Measurements from ENCODE around the gene GAREM1. TPM values are rescaled to one million over a fixed set of nuclear protein-coding genes. Genes with fewer than 3 reads are reported as not detected.

GAREM1 gene
- total RNA-seq, 3 donors from 2014 or later: 7.8 to 13.4 (median 12.0) TPM

DNA sequence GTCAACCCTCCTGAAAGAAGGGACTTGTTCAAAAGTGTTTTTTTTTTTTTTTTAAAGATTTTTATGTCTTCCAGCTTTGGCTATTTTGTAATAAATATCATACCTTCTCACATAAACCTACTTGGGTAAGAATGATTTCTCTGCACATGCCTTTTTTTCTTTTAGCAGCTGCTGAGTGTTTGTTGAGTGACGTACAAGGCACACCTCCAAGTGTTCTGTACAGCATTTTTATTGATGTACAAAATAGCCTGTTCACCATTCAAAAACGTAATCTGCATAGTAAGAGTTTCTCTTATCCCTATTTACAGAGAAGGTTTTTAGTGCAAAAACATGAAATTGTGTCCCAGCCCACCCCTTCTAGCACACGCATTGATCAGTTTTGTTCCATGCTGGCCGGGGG is 203.2 kb downstream of the GAREM1 start:
- intact Hi-C loops (cut with DNase I; ENCODE audit: low total_unique reads): no loop called here
- H3K4me3 ChIP-seq: no peak overlapping the region
- H3K36me3 ChIP-seq: no peaks in the 10 kb centered on the region
- H3K4me1 ChIP-seq: no peaks in the 10 kb centered on the region
- no peaks in the 10 kb centered on the region for H3K9me3 ChIP-seq
- TF ChIP-seq POLR2A (IDR thresholded peaks at IDR 0.05) (no peak), POLR2AphosphoS5 (IDR thresholded peaks at IDR 0.05) (no peak)
- TF ChIP-seq, protein P1, sequence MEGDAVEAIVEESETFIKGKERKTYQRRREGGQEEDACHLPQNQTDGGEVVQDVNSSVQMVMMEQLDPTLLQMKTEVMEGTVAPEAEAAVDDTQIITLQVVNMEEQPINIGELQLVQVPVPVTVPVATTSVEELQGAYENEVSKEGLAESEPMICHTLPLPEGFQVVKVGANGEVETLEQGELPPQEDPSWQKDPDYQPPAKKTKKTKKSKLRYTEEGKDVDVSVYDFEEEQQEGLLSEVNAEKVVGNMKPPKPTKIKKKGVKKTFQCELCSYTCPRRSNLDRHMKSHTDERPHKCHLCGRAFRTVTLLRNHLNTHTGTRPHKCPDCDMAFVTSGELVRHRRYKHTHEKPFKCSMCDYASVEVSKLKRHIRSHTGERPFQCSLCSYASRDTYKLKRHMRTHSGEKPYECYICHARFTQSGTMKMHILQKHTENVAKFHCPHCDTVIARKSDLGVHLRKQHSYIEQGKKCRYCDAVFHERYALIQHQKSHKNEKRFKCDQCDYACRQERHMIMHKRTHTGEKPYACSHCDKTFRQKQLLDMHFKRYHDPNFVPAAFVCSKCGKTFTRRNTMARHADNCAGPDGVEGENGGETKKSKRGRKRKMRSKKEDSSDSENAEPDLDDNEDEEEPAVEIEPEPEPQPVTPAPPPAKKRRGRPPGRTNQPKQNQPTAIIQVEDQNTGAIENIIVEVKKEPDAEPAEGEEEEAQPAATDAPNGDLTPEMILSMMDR (IDR thresholded peaks at IDR 0.05): no peak
- DNase-seq (ENCODE audit: low spot score in 2 of 2): no peak
- H3K27me3 ChIP-seq: no peaks in the 10 kb centered on the region
- no peak overlapping the region for H3K27ac ChIP-seq

DNA sequence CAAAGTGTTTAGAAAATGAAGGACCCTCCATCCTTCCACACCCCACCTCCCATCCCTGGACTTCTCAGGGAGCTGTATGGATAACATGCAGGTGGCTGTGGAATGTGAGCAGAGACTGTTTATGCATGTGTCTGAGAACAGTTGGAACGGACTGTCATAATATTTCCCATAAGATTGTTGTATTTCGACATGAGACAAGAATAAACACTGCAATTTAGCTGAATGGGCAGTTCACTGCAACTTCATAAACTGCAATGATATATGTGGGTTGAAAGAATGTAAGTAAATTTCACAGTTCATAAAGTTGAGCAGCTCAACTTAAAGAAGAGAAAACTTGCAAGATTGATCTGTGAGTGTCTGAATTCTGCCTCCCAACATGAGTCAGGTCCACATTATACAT is 206.3 kb downstream of the GAREM1 start:
- no peak for DNase-seq (ENCODE audit: low spot score in 2 of 2)
- H3K36me3 ChIP-seq: no peaks in the 10 kb centered on the region
- no peaks in the 10 kb centered on the region for H3K27me3 ChIP-seq
- H3K9me3 ChIP-seq: no peaks in the 10 kb centered on the region
- intact Hi-C loops (cut with DNase I; ENCODE audit: low total_unique reads): no loop called here
- TF ChIP-seq POLR2AphosphoS5 (IDR thresholded peaks at IDR 0.05) (no peak), POLR2A (IDR thresholded peaks at IDR 0.05) (no peak)
- TF ChIP-seq, protein P1 (IDR thresholded peaks at IDR 0.05): no peak
- H3K4me1 ChIP-seq: no peaks in the 10 kb centered on the region
- H3K4me3 ChIP-seq: no peak overlapping the region
- H3K27ac ChIP-seq: no peak overlapping the region

DNA sequence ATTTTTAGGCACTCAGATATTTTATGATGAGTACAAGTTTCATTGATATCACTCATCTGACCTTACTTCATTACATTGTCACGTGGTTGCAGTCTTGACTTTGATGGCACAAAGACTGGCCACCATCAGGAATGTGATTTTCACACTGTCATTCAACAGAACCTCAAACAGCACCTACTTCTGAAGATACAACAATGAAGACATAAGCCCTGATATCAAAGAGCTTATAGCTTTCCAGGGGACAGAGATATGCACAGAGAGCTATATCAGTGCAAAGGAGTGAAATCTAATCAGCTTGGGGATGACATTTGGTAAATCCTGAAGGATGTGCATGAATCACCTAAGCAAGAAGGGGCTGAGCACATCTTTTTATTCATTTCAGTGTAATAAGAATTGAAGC is 208.6 kb downstream of the GAREM1 start:
- Histone ChIP-seq H3K4me1 (no peaks in the 10 kb centered on the region), H3K36me3 (no peaks in the 10 kb centered on the region), H3K4me3 (no peak overlapping the region), H3K27me3 (no peaks in the 10 kb centered on the region), H3K9me3 (no peaks in the 10 kb centered on the region), H3K27ac (no peak overlapping the region)
- no peak for DNase-seq (ENCODE audit: low spot score in 2 of 2)
- TF ChIP-seq POLR2A (IDR thresholded peaks at IDR 0.05): no peak
- TF ChIP-seq, protein P1 (IDR thresholded peaks at IDR 0.05): no peak
- no peak for TF ChIP-seq POLR2AphosphoS5 (IDR thresholded peaks at IDR 0.05)
- intact Hi-C loops (cut with DNase I; ENCODE audit: low total_unique reads): no loop called here

DNA sequence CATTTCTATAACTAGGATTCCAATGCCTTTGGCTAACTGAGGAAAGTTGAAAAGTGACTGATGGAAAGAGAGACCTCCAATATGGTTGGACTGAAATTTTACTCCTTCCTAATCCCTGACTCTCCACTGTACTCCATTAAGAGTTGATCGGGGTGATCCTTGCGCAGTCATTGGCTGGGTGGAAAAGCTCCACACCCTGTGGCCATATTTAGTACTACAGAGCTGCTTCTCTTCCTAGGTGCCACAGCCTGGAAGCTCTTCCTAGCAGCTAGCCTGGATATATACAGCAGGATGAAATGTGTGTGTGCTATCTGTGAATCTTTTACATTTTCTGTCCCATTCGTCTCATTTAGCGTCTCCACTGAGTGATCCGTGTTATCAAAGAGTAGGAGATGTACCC is 209.7 kb downstream of the GAREM1 start:
- H3K27ac ChIP-seq: no peak overlapping the region
- H3K27me3 ChIP-seq: no peaks in the 10 kb centered on the region
- no peaks in the 10 kb centered on the region for H3K4me1 ChIP-seq
- DNase-seq (ENCODE audit: low spot score in 2 of 2): no peak
- no peak overlapping the region for H3K4me3 ChIP-seq
- no peaks in the 10 kb centered on the region for H3K9me3 ChIP-seq
- H3K36me3 ChIP-seq: no peaks in the 10 kb centered on the region
- TF ChIP-seq, protein P1 (IDR thresholded peaks at IDR 0.05): no peak
- TF ChIP-seq POLR2A (IDR thresholded peaks at IDR 0.05) (no peak), POLR2AphosphoS5 (IDR thresholded peaks at IDR 0.05) (no peak)
- intact Hi-C loops (cut with DNase I; ENCODE audit: low total_unique reads): no loop called here

DNA sequence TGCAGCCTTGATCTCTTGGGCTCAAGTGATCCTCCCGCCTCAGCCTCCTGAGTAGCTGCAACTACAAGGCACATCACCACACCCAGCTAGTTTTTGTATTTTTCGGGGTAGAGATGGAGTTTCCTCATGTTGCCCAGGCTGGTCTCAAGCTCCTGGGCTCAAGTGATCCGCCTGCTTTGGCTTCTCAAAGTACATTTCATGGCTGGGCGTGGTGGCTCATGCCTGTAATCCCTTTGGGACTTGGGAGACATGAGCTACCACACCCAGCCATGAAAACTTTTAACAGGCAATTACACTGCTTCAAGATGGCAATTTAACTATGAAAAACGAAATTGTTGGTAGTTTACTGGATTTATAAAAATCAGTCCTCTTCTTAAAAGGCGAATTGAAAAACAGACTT is 211.1 kb downstream of the GAREM1 start:
- Histone ChIP-seq H3K4me1 (no peaks in the 10 kb centered on the region), H3K9me3 (no peaks in the 10 kb centered on the region), H3K36me3 (no peaks in the 10 kb centered on the region), H3K4me3 (no peak overlapping the region), H3K27ac (no peak overlapping the region), H3K27me3 (no peaks in the 10 kb centered on the region)
- intact Hi-C loops (cut with DNase I; ENCODE audit: low total_unique reads): no loop called here
- TF ChIP-seq POLR2A (IDR thresholded peaks at IDR 0.05) (no peak), POLR2AphosphoS5 (IDR thresholded peaks at IDR 0.05) (no peak)
- TF ChIP-seq, protein P1 (IDR thresholded peaks at IDR 0.05): no peak
- DNase-seq (ENCODE audit: low spot score in 2 of 2): no peak
